ENCODE data around the gene STH. TPM values are rescaled to one million over a fixed set of nuclear protein-coding genes. Genes with fewer than 3 reads are reported as not detected.

STH gene
- total RNA-seq, 1 donor from 2014 or later: not detected

- Mint-ChIP-seq H3K36me3 (ENCODE audit: low read depth) (peaks cover 2% of the 10 kb centered on the region), H3K27ac (ENCODE audit: unreplicated experiment) (no peak overlapping the region), H3K4me3 (ENCODE audit: unreplicated experiment) (no peak overlapping the region), H3K4me1 (ENCODE audit: low read depth) (no peaks in the 10 kb centered on the region), H3K27me3 (ENCODE audit: low read depth) (peaks cover 2% of the 10 kb centered on the region), H3K9me3 (ENCODE audit: low read depth) (no peaks in the 10 kb centered on the region)
- DNase-seq (ENCODE audit: low spot score): peak; percentile 71
- no peak for TF ChIP-seq CTCF (IDR thresholded peaks at IDR 0.05)
Observed at GRCh38 chr17:45984368-45984767, 14.7 kb upstream of the STH start.

DNA sequence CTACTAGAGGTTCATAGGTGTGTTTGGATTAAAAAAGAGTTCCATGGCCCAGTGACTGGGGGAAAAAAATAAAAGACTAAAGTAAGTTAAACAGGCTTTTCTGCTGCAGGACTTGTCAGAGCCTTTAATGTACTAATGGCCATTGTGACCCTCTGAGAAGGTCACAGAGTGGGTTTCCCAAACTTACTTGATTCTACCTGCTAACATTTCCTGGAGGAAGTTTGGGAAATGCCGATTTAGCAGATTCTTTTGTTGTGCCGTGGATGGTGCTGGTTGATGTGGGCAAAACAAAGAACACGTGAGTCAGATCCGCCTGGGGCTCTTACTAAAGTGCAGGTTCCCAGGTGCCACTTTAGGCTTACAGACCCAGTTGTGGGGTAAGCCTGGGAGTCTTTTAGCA lies 13.6 kb upstream of the STH start:
- Mint-ChIP-seq H3K9me3 (ENCODE audit: low read depth) (no peaks in the 10 kb centered on the region), H3K27ac (ENCODE audit: unreplicated experiment) (no peak overlapping the region), H3K4me3 (ENCODE audit: unreplicated experiment) (no peak overlapping the region), H3K4me1 (ENCODE audit: low read depth) (no peaks in the 10 kb centered on the region), H3K27me3 (ENCODE audit: low read depth) (peaks cover 2% of the 10 kb centered on the region), H3K36me3 (ENCODE audit: low read depth) (peaks cover 2% of the 10 kb centered on the region)
- TF ChIP-seq CTCF (IDR thresholded peaks at IDR 0.05): no peak
- no peak for DNase-seq (ENCODE audit: low spot score)

DNA sequence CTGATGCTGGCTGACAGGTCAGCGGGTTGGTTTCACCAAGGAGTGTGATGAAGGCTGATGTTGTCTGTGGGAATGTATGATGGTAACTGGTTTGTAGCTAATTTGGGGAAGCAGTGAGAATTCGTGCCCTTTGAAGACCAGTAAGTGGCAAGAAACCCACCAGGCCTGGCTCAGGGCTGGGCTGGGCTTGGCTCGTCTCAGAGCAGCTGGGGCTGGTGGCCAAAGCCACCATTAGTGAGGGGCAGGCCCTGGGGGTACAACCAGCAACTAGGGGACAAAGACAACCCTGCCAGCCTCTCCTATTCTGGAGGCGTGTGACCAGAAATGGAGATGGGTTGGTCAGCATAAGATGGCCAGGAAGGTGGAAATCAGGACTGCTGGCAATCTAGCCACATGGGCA lies 13.0 kb upstream of the STH start:
- peaks cover 2% of the 10 kb centered on the region for H3K36me3 Mint-ChIP-seq (ENCODE audit: low read depth)
- H3K27me3 Mint-ChIP-seq (ENCODE audit: low read depth): peaks cover 2% of the 10 kb centered on the region
- H3K4me1 Mint-ChIP-seq (ENCODE audit: low read depth): no peaks in the 10 kb centered on the region
- DNase-seq (ENCODE audit: low spot score): peak; percentile 34
- H3K27ac Mint-ChIP-seq (ENCODE audit: unreplicated experiment): no peak overlapping the region
- H3K4me3 Mint-ChIP-seq (ENCODE audit: unreplicated experiment): no peak overlapping the region
- TF ChIP-seq CTCF (IDR thresholded peaks at IDR 0.05): no peak
- no peaks in the 10 kb centered on the region for H3K9me3 Mint-ChIP-seq (ENCODE audit: low read depth)

GRCh38 chr17:45987706-45988105 lies 11.3 kb upstream of the STH start:
- no peak for TF ChIP-seq CTCF (IDR thresholded peaks at IDR 0.05)
- H3K4me1 Mint-ChIP-seq (ENCODE audit: low read depth): no peaks in the 10 kb centered on the region
- no peak overlapping the region for H3K4me3 Mint-ChIP-seq (ENCODE audit: unreplicated experiment)
- H3K27ac Mint-ChIP-seq (ENCODE audit: unreplicated experiment): no peak overlapping the region
- peak; percentile 34 for DNase-seq (ENCODE audit: low spot score)
- no peaks in the 10 kb centered on the region for H3K27me3 Mint-ChIP-seq (ENCODE audit: low read depth)
- peaks cover 2% of the 10 kb centered on the region for H3K36me3 Mint-ChIP-seq (ENCODE audit: low read depth)
- H3K9me3 Mint-ChIP-seq (ENCODE audit: low read depth): no peaks in the 10 kb centered on the region

GRCh38 chr17:45989759-45990158 lies 9.3 kb upstream of the STH start:
- no peaks in the 10 kb centered on the region for H3K9me3 Mint-ChIP-seq (ENCODE audit: low read depth)
- H3K27me3 Mint-ChIP-seq (ENCODE audit: low read depth): no peaks in the 10 kb centered on the region
- H3K36me3 Mint-ChIP-seq (ENCODE audit: low read depth): no peaks in the 10 kb centered on the region
- H3K4me3 Mint-ChIP-seq (ENCODE audit: unreplicated experiment): no peak overlapping the region
- TF ChIP-seq CTCF (IDR thresholded peaks at IDR 0.05): no peak
- no peaks in the 10 kb centered on the region for H3K4me1 Mint-ChIP-seq (ENCODE audit: low read depth)
- H3K27ac Mint-ChIP-seq (ENCODE audit: unreplicated experiment): no peak overlapping the region
- peak; percentile 14 for DNase-seq (ENCODE audit: low spot score)
